Measurements from ENCODE around the gene COL13A1. TPM values are rescaled to one million over a fixed set of nuclear protein-coding genes. Genes with fewer than 3 reads are reported as not detected.

The COL13A1 gene
- total and polyA plus RNA-seq, 2 of the 8 experiments (the other 6 are each of a cell fraction or from before 2014, with no cell fraction given), result 2.6 to 5.2 TPM

GRCh38 chr10:69969977-69970376 lies 168.3 kb downstream of the COL13A1 start:
- CTCF ChIA-PET (ENCODE audit: partially characterized antibody), result interaction anchor here (1.0 to 5.1 kb wide), 8 partner anchors 11 to 146 kb away, joined by 3 to 31 read pairs (median 4); no protein-coding TSS in a partner anchor
- H3K4me1 ChIP-seq (replicated peaks in 1 of 4; ENCODE audit: control insufficient read depth in 3 of 4, insufficient read depth in 4 of 4, low read length in 3 of 4), result peaks cover 0 to 4% (median 0%) of the 10 kb centered on the region in 4 experiments; a peak in 2 of 7 replicates
- H3K14ac ChIP-seq (ENCODE audit: insufficient read length), result no peak overlapping the region
- H2BK20ac ChIP-seq (ENCODE audit: low read length), result no peak overlapping the region
- POLR2A ChIA-PET (ENCODE audit: partially characterized antibody), result no interaction called here
- H3K4ac ChIP-seq (replicated peaks; ENCODE audit: insufficient read length, low read depth, low read length), result no peak overlapping the region
- no peak overlapping the region for H3K4me3 ChIP-seq (ENCODE audit: extremely low read depth in 1 of 4, insufficient read depth in 2 of 4, low read depth in 3 of 4, low read length in 4 of 4)
- H3K23ac ChIP-seq (ENCODE audit: insufficient read length), result no peak overlapping the region
- H3K79me1 ChIP-seq (ENCODE audit: low read depth, low read length), result no peaks in the 10 kb centered on the region
- H2AK5ac ChIP-seq (ENCODE audit: low read depth, low read length), result no peak overlapping the region
- H4K20me1 ChIP-seq (replicated peaks in 1 of 2; ENCODE audit: control insufficient read depth in 1 of 2, insufficient read depth in 2 of 2, low read length in 2 of 2), result no peaks in the 10 kb centered on the region
- no peak overlapping the region for H3K4me2 ChIP-seq (ENCODE audit: insufficient read depth in 1 of 2, low read depth in 2 of 2, low read length in 2 of 2)
- H3K23me2 ChIP-seq (ENCODE audit: low read depth, low read length), result no peaks in the 10 kb centered on the region
- no peaks in the 10 kb centered on the region for H3K9me3 ChIP-seq (ENCODE audit: insufficient read depth in 2 of 2, low read depth in 1 of 2, low read length in 1 of 2)
- H2AFZ ChIP-seq (ENCODE audit: low read length), result no peak overlapping the region
- H3K27ac ChIP-seq (ENCODE audit: low read depth, low read length), result no peak overlapping the region
- no peaks in the 10 kb centered on the region for H3K36me3 ChIP-seq (ENCODE audit: control insufficient read depth in 2 of 4, insufficient read depth in 4 of 4, low read length in 3 of 4)
- no peak overlapping the region for H4K5ac ChIP-seq (ENCODE audit: insufficient read length, low read depth, low read length)
- DNase-seq (ENCODE audit: low read depth in 1 of 2, low spot score in 2 of 2), result peak in 1 of 2 experiments; percentile 31
- no peak overlapping the region for H4K91ac ChIP-seq (replicated peaks; ENCODE audit: insufficient read length, low read length)
- no peak for FAIRE-seq
- no peaks in the 10 kb centered on the region for H3K79me2 ChIP-seq (ENCODE audit: control insufficient read depth in 1 of 2, insufficient read depth in 2 of 2, low read length in 2 of 2)
- no peak overlapping the region for H4K8ac ChIP-seq (ENCODE audit: extremely low read depth, insufficient read depth, low read length)
- H3K18ac ChIP-seq (ENCODE audit: extremely low read depth, low read length), result no peak overlapping the region
- no peak overlapping the region for H2BK120ac ChIP-seq (replicated peaks; ENCODE audit: low read depth, low read length)
- peaks cover 0 to 5% (median 0%) of the 10 kb centered on the region in 4 experiments; a peak in 1 of 7 replicates for H3K27me3 ChIP-seq (replicated peaks in 1 of 4; ENCODE audit: control insufficient read depth in 3 of 4, extremely low read depth in 1 of 4, insufficient read depth in 3 of 4, low read length in 3 of 4)
- no peak for TF ChIP-seq POLR2AphosphoS5 (IDR thresholded peaks at IDR 0.05; ENCODE audit: low read depth, low read length)
- TF ChIP-seq HDAC2 (IDR thresholded peaks at IDR 0.05; ENCODE audit: borderline replicate concordance in 1 of 2, low read depth in 2 of 2, low read length in 2 of 2), result no peak
- TF ChIP-seq HDAC6 (IDR thresholded peaks at IDR 0.05; ENCODE audit: low read depth, low read length), result no peak
- no peak for TF ChIP-seq CBX5 (IDR thresholded peaks at IDR 0.05; ENCODE audit: low read depth, low read length)
- no peak for TF ChIP-seq SAP30 (IDR thresholded peaks at IDR 0.05; ENCODE audit: insufficient read depth, insufficient replicate concordance, low read length)
- TF ChIP-seq RAD21 (IDR thresholded peaks at IDR 0.05 in 1 of 2, conservative IDR thresholded peaks at IDR 0.05 in 1 of 2; ENCODE audit: low read depth in 2 of 2, low read length in 2 of 2), result no peak
- TF ChIP-seq SP2 (IDR thresholded peaks at IDR 0.05; ENCODE audit: low read length), result no peak
- TF ChIP-seq FOSL1 (IDR thresholded peaks at IDR 0.05; ENCODE audit: insufficient read depth, low read depth, low read length), result no peak
- TF ChIP-seq EZH2 (IDR thresholded peaks at IDR 0.05; ENCODE audit: low read depth, low read length, severe bottlenecking), result no peak
- no peak for TF ChIP-seq RNF2 (IDR thresholded peaks at IDR 0.05; ENCODE audit: borderline replicate concordance, low read depth, low read length, missing control alignments, poor library complexity, severe bottlenecking)
- no peak for TF ChIP-seq CBX8 (IDR thresholded peaks at IDR 0.05; ENCODE audit: borderline replicate concordance, low read depth, low read length)
- no peak overlapping the region for H3K9ac ChIP-seq (replicated peaks in 1 of 4; ENCODE audit: extremely low read depth in 1 of 4, low read depth in 3 of 4, low read length in 3 of 4)
- H2BK12ac ChIP-seq (ENCODE audit: low read depth, low read length), result no peak overlapping the region
- WGBS, 2 experiments (ENCODE audit: extremely low coverage in 1 of 2, insufficient coverage in 1 of 2, insufficient read length in 1 of 2, insufficient replicate concordance in 2 of 2, low coverage in 1 of 2, low lambda C conversion rate in 2 of 2, missing lambda C conversion rate in 1 of 2), result 89% methylated on average over 3 of the region's 3 CpGs; no CpG with 5 or more reads in 1 of the 2 experiments
- H2BK15ac ChIP-seq (ENCODE audit: low read length), result no peak overlapping the region
- no peak overlapping the region for H2BK5ac ChIP-seq (ENCODE audit: low read depth, low read length)
- no peak overlapping the region for H3K56ac ChIP-seq (replicated peaks; ENCODE audit: insufficient read length, low read depth, low read length)

Measured in H1 (cell line).